RWPE2 (cell line): Measurements from ENCODE around the gene RUVBL1.
A peak's percentile ranks its signal among the peaks of the same experiment; 100 is the strongest.

Experiments
- ATAC-seq: fragments of 200-7000 bp; cut with Tn5 transposase; 3 replicates; pipeline ENCODE4 v1.9.1; 2021; ENCODE audit warnings: low read depth
- DNase-seq: peaks from one replicate; pipeline ENCODE4 v3.0.0-alpha.2; 2020; ENCODE audit warnings: low spot score
- H3K27ac ChIP-seq: fragments of 450-650 bp; 2 replicates; pipeline ENCODE4 v1.5.1; 2017; ENCODE audit warnings: mild to moderate bottlenecking; ENCODE audit not compliant: poor library complexity, severe bottlenecking
- H3K27me3 ChIP-seq: fragments of 250-450 bp; sonication (Bioruptor Pico); 2 replicates; pipeline ENCODE4 v1.5.1; 2021; ENCODE audit warnings: mild to moderate bottlenecking, moderate library complexity; ENCODE audit not compliant: insufficient read depth, poor library complexity, severe bottlenecking
- H3K36me3 ChIP-seq: fragments of 250-450 bp; sonication (Bioruptor Pico); 2 replicates; pipeline ENCODE4 v1.5.1; 2020; ENCODE audit warnings: low read depth, mild to moderate bottlenecking, moderate library complexity
- H3K4me1 ChIP-seq: fragments of 250-450 bp; sonication (Bioruptor Pico); 2 replicates; pipeline ENCODE4 v1.5.1; 2021; ENCODE audit warnings: mild to moderate bottlenecking, moderate library complexity; ENCODE audit not compliant: insufficient read depth, poor library complexity, severe bottlenecking
- H3K4me3 ChIP-seq: fragments of 250-450 bp; sonication (Bioruptor Pico); 2 replicates; pipeline ENCODE4 v1.5.1; 2021; ENCODE audit warnings: mild to moderate bottlenecking, moderate library complexity; ENCODE audit not compliant: severe bottlenecking
- H3K9me3 ChIP-seq: fragments of 250-450 bp; sonication (Bioruptor Pico); 2 replicates; pipeline ENCODE4 v1.5.1; 2021; ENCODE audit warnings: mild to moderate bottlenecking, moderate library complexity; ENCODE audit not compliant: severe bottlenecking
- CTCF ChIP-seq: fragments of 450-650 bp; IDR thresholded peaks from one replicate; pipeline ENCODE4 v1.5.1; 2017; ENCODE audit warnings: mild to moderate bottlenecking, moderate library complexity; ENCODE audit not compliant: poor library complexity, severe bottlenecking

RUVBL1 gene

GRCh38 chr3:128060473-128061381 lies 62.9 kb downstream of the RUVBL1 start:
- Histone ChIP-seq H3K27me3 (no peaks in the 10 kb centered on the region), H3K27ac (peak overlapping the region; percentile 65), H3K9me3 (no peaks in the 10 kb centered on the region), H3K36me3 (peaks cover 100% of the 10 kb centered on the region), H3K4me3 (no peak overlapping the region), H3K4me1 (peaks cover 4% of the 10 kb centered on the region)
- DNase-seq, result no peak
- no peak for TF ChIP-seq CTCF
- peak; percentile 79 for ATAC-seq

GRCh38 chr3:128056258-128056657 lies 67.4 kb downstream of the RUVBL1 start:
- Histone ChIP-seq H3K4me3 (no peak overlapping the region), H3K9me3 (no peaks in the 10 kb centered on the region), H3K4me1 (peaks cover 17% of the 10 kb centered on the region), H3K27ac (no peak overlapping the region), H3K27me3 (no peaks in the 10 kb centered on the region), H3K36me3 (peaks cover 88% of the 10 kb centered on the region)
- ATAC-seq (no peak), DNase-seq (no peak)
- TF ChIP-seq CTCF, result no peak

- Histone ChIP-seq H3K9me3 (no peaks in the 10 kb centered on the region), H3K4me3 (peak overlapping the region; percentile 96), H3K36me3 (peaks cover 69% of the 10 kb centered on the region), H3K27me3 (no peaks in the 10 kb centered on the region), H3K4me1 (peaks cover 17% of the 10 kb centered on the region), H3K27ac (no peak overlapping the region)
- peak; percentile 43; the same call in 2 of the 3 replicates for ATAC-seq
- DNase-seq, result no peak
- no peak for TF ChIP-seq CTCF
Measured at GRCh38 chr3:128054367-128054766, 69.2 kb downstream of the RUVBL1 start.

- Histone ChIP-seq H3K4me3 (peak overlapping the region; percentile 96), H3K27me3 (no peaks in the 10 kb centered on the region), H3K36me3 (peaks cover 62% of the 10 kb centered on the region), H3K9me3 (no peaks in the 10 kb centered on the region), H3K27ac (no peak overlapping the region), H3K4me1 (peaks cover 17% of the 10 kb centered on the region)
- no peak for TF ChIP-seq CTCF
- DNase-seq (no peak), ATAC-seq (no peak)
Measured at GRCh38 chr3:128053614-128054013, 70.0 kb downstream of the RUVBL1 start.
